ENCODE data around the gene MKS1.
A peak's percentile ranks its signal among the peaks of the same experiment; 100 is the strongest.

MKS1 gene

DNA sequence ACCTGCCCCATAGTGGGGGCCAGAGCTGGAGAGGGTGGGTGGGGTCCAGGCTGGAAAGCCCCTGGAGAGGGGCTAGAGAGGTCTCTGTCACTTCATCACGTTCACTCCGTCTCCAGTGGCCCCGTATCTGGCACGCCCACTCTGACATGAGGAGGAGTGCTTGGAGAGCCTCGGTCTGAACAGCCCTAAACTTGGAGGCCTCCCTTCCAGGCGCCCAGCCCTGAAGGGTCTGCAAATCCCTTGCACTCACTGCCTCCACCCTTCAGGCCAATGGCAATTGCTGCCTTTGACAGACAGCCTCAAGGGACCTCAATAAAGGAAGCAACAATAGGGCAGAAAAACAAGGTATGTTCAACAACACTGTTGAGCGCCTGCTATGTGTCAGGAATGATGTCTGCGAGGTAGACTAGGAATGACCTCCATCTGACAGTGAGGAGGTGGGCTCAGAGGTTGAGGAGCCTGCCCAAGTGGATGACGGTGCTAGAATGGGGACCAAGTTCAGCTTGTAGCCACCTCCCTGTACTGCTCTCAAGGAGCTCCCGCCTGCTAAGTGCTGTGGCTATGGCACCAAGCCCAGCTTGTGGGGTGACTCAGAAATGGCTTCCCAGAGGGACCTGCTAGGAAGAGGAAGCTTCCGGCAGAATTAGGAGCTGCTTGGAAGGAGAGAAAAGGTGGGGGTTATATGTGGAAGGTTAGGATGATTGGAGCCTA, 29.5 kb downstream of the MKS1 start:
- DNase-seq = peak in 1 of 2 donors; percentile 29
- intact Hi-C loops (cut with DNase I; ENCODE audit: low total_unique reads) = no loop called here
- no peaks in the 10 kb centered on the region for H3K9me3 ChIP-seq
- TF ChIP-seq, protein P1, sequence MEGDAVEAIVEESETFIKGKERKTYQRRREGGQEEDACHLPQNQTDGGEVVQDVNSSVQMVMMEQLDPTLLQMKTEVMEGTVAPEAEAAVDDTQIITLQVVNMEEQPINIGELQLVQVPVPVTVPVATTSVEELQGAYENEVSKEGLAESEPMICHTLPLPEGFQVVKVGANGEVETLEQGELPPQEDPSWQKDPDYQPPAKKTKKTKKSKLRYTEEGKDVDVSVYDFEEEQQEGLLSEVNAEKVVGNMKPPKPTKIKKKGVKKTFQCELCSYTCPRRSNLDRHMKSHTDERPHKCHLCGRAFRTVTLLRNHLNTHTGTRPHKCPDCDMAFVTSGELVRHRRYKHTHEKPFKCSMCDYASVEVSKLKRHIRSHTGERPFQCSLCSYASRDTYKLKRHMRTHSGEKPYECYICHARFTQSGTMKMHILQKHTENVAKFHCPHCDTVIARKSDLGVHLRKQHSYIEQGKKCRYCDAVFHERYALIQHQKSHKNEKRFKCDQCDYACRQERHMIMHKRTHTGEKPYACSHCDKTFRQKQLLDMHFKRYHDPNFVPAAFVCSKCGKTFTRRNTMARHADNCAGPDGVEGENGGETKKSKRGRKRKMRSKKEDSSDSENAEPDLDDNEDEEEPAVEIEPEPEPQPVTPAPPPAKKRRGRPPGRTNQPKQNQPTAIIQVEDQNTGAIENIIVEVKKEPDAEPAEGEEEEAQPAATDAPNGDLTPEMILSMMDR (IDR thresholded peaks at IDR 0.05) = no peak
- H3K36me3 ChIP-seq = no peaks in the 10 kb centered on the region
- H3K4me3 ChIP-seq = no peak overlapping the region
- H3K4me1 ChIP-seq = peaks cover 0 to 6% (median 0%) of the 10 kb centered on the region in 4 donors
- no peak overlapping the region for H3K27ac ChIP-seq
- H3K27me3 ChIP-seq = peaks cover 0 to 64% of the 10 kb centered on the region in 2 donors

DNA sequence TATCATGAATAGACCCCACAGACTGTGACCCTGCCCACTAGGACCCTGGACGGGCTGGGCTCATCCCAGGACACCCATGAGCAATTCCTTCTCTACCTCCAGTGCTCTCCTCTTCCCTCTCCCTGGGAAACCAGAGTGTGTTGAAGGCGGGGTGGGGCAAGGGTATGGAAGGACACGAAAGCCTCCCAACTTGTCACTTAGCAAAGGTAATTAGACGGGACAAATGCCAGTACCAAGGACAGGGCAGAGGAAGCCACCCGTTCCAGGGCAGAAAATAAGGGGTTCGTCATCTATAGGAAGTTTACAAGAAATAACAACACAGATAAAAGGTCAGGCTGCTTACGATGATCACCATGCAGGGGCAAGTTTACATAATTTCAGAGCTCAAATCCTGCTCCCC, 31.4 kb downstream of the MKS1 start:
- peaks cover 0 to 6% (median 0%) of the 10 kb centered on the region in 4 donors for H3K4me1 ChIP-seq
- intact Hi-C loops (cut with DNase I; ENCODE audit: low total_unique reads) = no loop called here
- DNase-seq = no peak
- TF ChIP-seq, protein P1 (IDR thresholded peaks at IDR 0.05) = no peak
- H3K27me3 ChIP-seq = peaks cover 0 to 53% of the 10 kb centered on the region in 2 donors
- H3K27ac ChIP-seq = no peak overlapping the region
- H3K4me3 ChIP-seq = no peak overlapping the region
- no peaks in the 10 kb centered on the region for H3K9me3 ChIP-seq
- H3K36me3 ChIP-seq = no peaks in the 10 kb centered on the region

DNA sequence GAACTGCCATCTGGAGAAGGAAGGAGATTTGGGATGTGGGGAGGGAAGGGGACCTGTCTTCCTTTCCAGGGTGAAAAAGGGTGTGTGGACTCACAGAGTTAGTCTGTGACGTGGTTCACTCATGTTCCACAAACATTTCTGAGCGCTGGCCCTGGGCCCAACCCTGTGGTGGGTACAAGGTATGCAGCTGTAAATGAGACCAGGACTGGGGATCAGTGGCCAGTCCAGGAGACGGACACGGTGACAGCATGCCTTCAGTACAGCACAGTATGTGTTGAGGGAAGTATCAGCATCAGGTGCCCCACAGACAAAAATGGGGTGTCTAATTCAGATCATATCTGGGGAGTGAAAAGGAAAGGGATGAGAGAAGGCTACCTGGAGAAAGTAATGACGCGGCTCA, 32.0 kb downstream of the MKS1 start:
- H3K36me3 ChIP-seq = no peaks in the 10 kb centered on the region
- no peak for DNase-seq
- peaks cover 0 to 47% of the 10 kb centered on the region in 2 donors for H3K27me3 ChIP-seq
- H3K27ac ChIP-seq = no peak overlapping the region
- H3K4me1 ChIP-seq = peaks cover 0 to 6% (median 0%) of the 10 kb centered on the region in 4 donors
- H3K4me3 ChIP-seq = no peak overlapping the region
- H3K9me3 ChIP-seq = no peaks in the 10 kb centered on the region
- intact Hi-C loops (cut with DNase I; ENCODE audit: low total_unique reads) = no loop called here
- TF ChIP-seq, protein P1 (IDR thresholded peaks at IDR 0.05) = no peak

DNA sequence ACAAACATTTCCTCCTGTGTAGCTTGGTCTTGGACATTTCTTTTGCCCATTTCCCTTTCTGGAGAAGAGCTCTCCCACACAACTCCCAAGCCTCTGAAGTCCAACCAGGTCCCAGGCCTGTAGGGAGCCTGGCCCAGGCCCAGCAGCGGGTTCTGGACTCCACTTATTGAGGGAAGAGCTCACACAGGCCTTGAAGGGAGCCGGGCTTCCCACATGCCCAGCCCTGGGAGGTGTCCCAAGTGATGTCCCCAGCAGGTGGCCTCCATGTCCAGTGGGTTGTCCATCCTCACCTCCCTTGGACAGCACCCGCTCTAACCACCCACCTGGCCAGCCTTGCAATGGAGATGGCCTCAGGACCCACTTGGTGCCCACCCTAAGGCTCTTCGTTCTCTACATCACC, 32.5 kb downstream of the MKS1 start:
- H3K36me3 ChIP-seq = no peaks in the 10 kb centered on the region
- H3K27ac ChIP-seq = no peak overlapping the region
- intact Hi-C loops (cut with DNase I; ENCODE audit: low total_unique reads) = no loop called here
- H3K27me3 ChIP-seq = peaks cover 0 to 42% of the 10 kb centered on the region in 2 donors
- H3K9me3 ChIP-seq = no peaks in the 10 kb centered on the region
- no peak for DNase-seq
- H3K4me3 ChIP-seq = no peak overlapping the region
- H3K4me1 ChIP-seq = peaks cover 0 to 6% (median 0%) of the 10 kb centered on the region in 4 donors
- TF ChIP-seq, protein P1 (IDR thresholded peaks at IDR 0.05) = no peak

DNA sequence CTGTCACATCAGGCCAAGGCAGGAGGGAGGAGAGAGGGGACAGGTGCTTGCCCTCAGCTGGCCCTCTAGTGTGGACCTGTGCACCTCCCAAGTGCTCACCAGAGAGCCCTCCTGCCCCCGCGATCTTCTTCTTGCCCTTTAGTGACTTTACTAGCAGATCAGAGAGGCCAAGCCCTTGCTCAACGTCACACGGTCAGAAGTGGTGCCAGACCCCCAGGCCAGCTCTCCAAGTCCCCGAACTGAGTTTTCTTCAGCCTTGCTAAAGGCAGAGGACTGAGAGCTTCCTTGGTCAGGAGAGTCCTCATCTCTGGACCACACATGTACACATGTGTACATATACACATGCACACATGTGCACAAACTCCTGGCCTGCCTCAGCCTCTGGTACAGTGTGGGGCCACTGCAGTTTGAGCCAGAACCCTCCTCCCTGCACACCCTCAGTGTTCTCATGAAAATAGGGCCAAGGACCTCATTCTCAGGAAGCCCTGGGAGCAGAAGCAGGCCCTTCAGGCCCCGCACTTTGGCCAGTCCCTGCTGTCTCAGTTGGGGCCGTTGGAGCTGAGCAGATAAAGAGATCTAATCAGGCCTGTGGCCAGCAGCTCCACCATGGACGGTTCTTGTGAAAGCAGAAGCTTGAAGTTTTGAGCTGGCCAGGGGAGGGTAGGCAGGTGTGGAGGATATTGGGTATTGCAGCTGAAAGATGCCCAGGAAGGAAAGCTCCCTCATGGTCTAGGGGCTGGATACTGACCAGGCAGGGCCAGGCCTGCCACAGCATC, 33.9 kb downstream of the MKS1 start:
- no peak overlapping the region for H3K4me3 ChIP-seq
- no peak for DNase-seq
- H3K27ac ChIP-seq = no peak overlapping the region
- intact Hi-C loops (cut with DNase I; ENCODE audit: low total_unique reads) = no loop called here
- peaks cover 0 to 28% of the 10 kb centered on the region in 2 donors for H3K27me3 ChIP-seq
- TF ChIP-seq, protein P1 (IDR thresholded peaks at IDR 0.05) = no peak
- no peaks in the 10 kb centered on the region for H3K9me3 ChIP-seq
- peaks cover 0 to 6% (median 0%) of the 10 kb centered on the region in 4 donors for H3K4me1 ChIP-seq
- no peaks in the 10 kb centered on the region for H3K36me3 ChIP-seq
